HEK293 (cell line): ENCODE results near the gene BBC3.

Experiments
- AEBP2 ChIP-seq: fragments of 450-650 bp; formaldehyde crosslinking; IDR thresholded peaks from 2 replicates; pipeline ENCODE4 v1.5.1; 2016; ENCODE audit warnings: missing biosample characterization, missing genetic modification characterization, borderline replicate concordance
- ATF2 ChIP-seq: fragments of 450-650 bp; formaldehyde crosslinking; IDR thresholded peaks from 2 replicates; pipeline ENCODE4 v1.5.1; 2016; ENCODE audit warnings: missing biosample characterization, missing genetic modification characterization, low read depth
- BCL11B ChIP-seq: fragments of 450-650 bp; formaldehyde crosslinking; IDR thresholded peaks from 2 replicates; pipeline ENCODE4 v1.5.1; 2016; ENCODE audit warnings: low read depth, missing biosample characterization, missing genetic modification characterization
- GLIS1 ChIP-seq: fragments of 450-650 bp; formaldehyde crosslinking; IDR thresholded peaks from 2 replicates; pipeline ENCODE4 v1.5.1; 2016; ENCODE audit warnings: missing biosample characterization, missing genetic modification characterization
- GLIS2 ChIP-seq: fragments of 450-650 bp; formaldehyde crosslinking; IDR thresholded peaks from 2 replicates; pipeline ENCODE4 v1.5.1; 2016; ENCODE audit warnings: missing biosample characterization, missing genetic modification characterization
- HIC1 ChIP-seq: fragments of 450-650 bp; formaldehyde crosslinking; IDR thresholded peaks from 2 replicates; pipeline ENCODE4 v1.5.1; 2016; ENCODE audit warnings: missing biosample characterization, missing genetic modification characterization
- IKZF3 ChIP-seq: fragments of 450-650 bp; IDR thresholded peaks from 2 replicates; pipeline ENCODE4 v1.5.0; 2018; ENCODE audit warnings: missing biosample characterization, mild to moderate bottlenecking, missing genetic modification characterization, moderate library complexity
- INSM2 ChIP-seq: fragments of 450-650 bp; formaldehyde crosslinking; IDR thresholded peaks from 2 replicates; pipeline ENCODE4 v1.5.1; 2016; ENCODE audit warnings: missing biosample characterization, missing genetic modification characterization
- MYNN ChIP-seq: fragments of 450-650 bp; formaldehyde crosslinking; IDR thresholded peaks from 2 replicates; pipeline ENCODE4 v1.5.1; 2016; ENCODE audit warnings: missing biosample characterization, missing genetic modification characterization, borderline replicate concordance
- OSR2 ChIP-seq: fragments of 450-650 bp; formaldehyde crosslinking; IDR thresholded peaks from 2 replicates; pipeline ENCODE4 v1.5.1; 2016; ENCODE audit warnings: missing biosample characterization, missing genetic modification characterization
- PATZ1 ChIP-seq: fragments of 450-650 bp; formaldehyde crosslinking; IDR thresholded peaks from 2 replicates; pipeline ENCODE4 v1.5.1; 2016; ENCODE audit warnings: missing biosample characterization, missing genetic modification characterization
- PRDM4 ChIP-seq: fragments of 450-650 bp; formaldehyde crosslinking; IDR thresholded peaks from 2 replicates; pipeline ENCODE4 v1.5.1; 2017; ENCODE audit warnings: missing biosample characterization, missing genetic modification characterization
- SP3 ChIP-seq: fragments of 450-650 bp; formaldehyde crosslinking; IDR thresholded peaks from 2 replicates; pipeline ENCODE4 v1.5.1; 2016; ENCODE audit warnings: missing biosample characterization, missing genetic modification characterization
- ZBTB44 ChIP-seq: fragments of 450-650 bp; IDR thresholded peaks from 2 replicates; pipeline ENCODE4 v1.5.1; 2018; ENCODE audit warnings: missing biosample characterization, mild to moderate bottlenecking, missing genetic modification characterization
- ZNF155 ChIP-seq: fragments of 450-650 bp; formaldehyde crosslinking; IDR thresholded peaks from 2 replicates; pipeline ENCODE4 v1.5.1; 2016; ENCODE audit warnings: missing biosample characterization, missing genetic modification characterization
- ZNF221 ChIP-seq: fragments of 450-650 bp; formaldehyde crosslinking; IDR thresholded peaks from 2 replicates; pipeline ENCODE4 v1.5.1; 2017; ENCODE audit warnings: missing biosample characterization, missing genetic modification characterization, borderline replicate concordance
- ZNF223 ChIP-seq: fragments of 450-650 bp; formaldehyde crosslinking; IDR thresholded peaks from 2 replicates; pipeline ENCODE4 v1.5.1; 2016; ENCODE audit warnings: missing biosample characterization, missing genetic modification characterization
- ZNF341 ChIP-seq: fragments of 450-650 bp; formaldehyde crosslinking; IDR thresholded peaks from 2 replicates; pipeline ENCODE4; 2016; ENCODE audit warnings: low read depth, missing biosample characterization, missing genetic modification characterization
- ZNF366 ChIP-seq: fragments of 450-650 bp; formaldehyde crosslinking; conservative IDR thresholded peaks from 2 replicates; pipeline ENCODE4 v1.5.1; 2016; ENCODE audit warnings: missing biosample characterization, missing genetic modification characterization
- ZNF624 ChIP-seq: fragments of 450-650 bp; formaldehyde crosslinking; IDR thresholded peaks from 2 replicates; pipeline ENCODE4 v1.5.1; 2017; ENCODE audit warnings: missing biosample characterization, missing genetic modification characterization
- ZNF692 ChIP-seq: fragments of 450-650 bp; formaldehyde crosslinking; IDR thresholded peaks from 2 replicates; pipeline ENCODE4 v1.5.1; 2016; ENCODE audit warnings: missing biosample characterization, missing genetic modification characterization
- ZSCAN4 ChIP-seq: fragments of 450-650 bp; formaldehyde crosslinking; IDR thresholded peaks from 2 replicates; pipeline ENCODE4 v1.5.1; 2017; ENCODE audit warnings: missing biosample characterization, missing genetic modification characterization

Gene BBC3

GRCh38 chr19:47228168-47228936, 2.6 kb downstream of the BBC3 start (continued):
- TF ChIP-seq ZNF692 (peak; percentile 71), ZNF155 (tag by site-specific recombination) (no peak), IKZF3 (tag by site-specific recombination) (peak; percentile 33; the same call in 1 of the 2 replicates), ZNF221 (tag by site-specific recombination) (no peak), ZSCAN4 (tag by site-specific recombination) (no peak), MYNN (tag by site-specific recombination) (no peak), BCL11B (tag by site-specific recombination) (peak; percentile 32; the same call in 1 of the 2 replicates), AEBP2 (tag by site-specific recombination) (no peak), HIC1 (tag by site-specific recombination) (peak; percentile 74; the same call in 1 of the 2 replicates), GLIS1 (tag by site-specific recombination) (peak; percentile 23), SP3 (tag by site-specific recombination) (peak; percentile 5), INSM2 (tag by site-specific recombination) (0 out of 2 replicates have a peak, but pooled peaks have one; percentile 19), PRDM4 (tag by site-specific recombination) (no peak), PATZ1 (tag by site-specific recombination) (peak; percentile 77; the same call in 1 of the 2 replicates), ZBTB44 (tag by site-specific recombination) (no peak), ZNF341 (tag by site-specific recombination) (peak; percentile 70), OSR2 (no peak), ZNF223 (no peak), ZNF366 (tag by site-specific recombination) (peak; percentile 71), ZNF624 (tag by site-specific recombination) (no peak), ATF2 (tag by site-specific recombination) (no peak), GLIS2 (tag by site-specific recombination) (peak; percentile 94)
